PFSK-1 (cell line): Measurements from ENCODE around the gene OR2L3.

Source experiments
- POLR2AphosphoS5 ChIP-seq: IDR thresholded peaks from 2 replicates; pipeline ENCODE4 v1.6.1; 2012; ENCODE audit warnings: low read depth, mild to moderate bottlenecking, control low read depth, low read length, moderate library complexity
- REST ChIP-seq, 2 experiments: IDR thresholded peaks; 2 replicates each; pipeline versions ENCODE4 v1.6.1 to v1.8.0; 2011 to 2012; ENCODE audit warnings: low read depth in 2 of 2, low read length in 2 of 2, control low read depth in 1 of 2, inconsistent platforms in 1 of 2, mild to moderate bottlenecking in 1 of 2, moderate library complexity in 1 of 2; ENCODE audit not compliant: insufficient read depth in 1 of 2
- SIN3A ChIP-seq: IDR thresholded peaks from 2 replicates; pipeline ENCODE4 v1.6.1; 2012; ENCODE audit warnings: mild to moderate bottlenecking, low read length, moderate library complexity, borderline replicate concordance; ENCODE audit not compliant: insufficient read depth
- TAF1 ChIP-seq: IDR thresholded peaks from 2 replicates; pipeline ENCODE4 v1.6.1; 2012; ENCODE audit warnings: low read length, control low read depth, borderline replicate concordance; ENCODE audit not compliant: insufficient read depth

- TF ChIP-seq REST (IDR thresholded peaks at IDR 0.05; ENCODE audit: insufficient read depth in 1 of 2, low read depth in 2 of 2, low read length in 2 of 2): no peak
- TF ChIP-seq TAF1: no peak
- no peak for TF ChIP-seq SIN3A
- TF ChIP-seq POLR2AphosphoS5: no peak
These were observed 372 bp downstream of the OR2L3 start for GRCh38 chr1:248047008-248047407.
